ENCODE results near the gene FANCL. TPM values are rescaled to one million over a fixed set of nuclear protein-coding genes. Genes with fewer than 3 reads are reported as not detected.
"Not testable (repeated sequence)": the region's sequence is repeated elsewhere in the genome, so short reads cannot be mapped to it uniquely, and the experiment has no call there.

FANCL gene
- total RNA-seq, 2 donors from 2014 or later: 25.8 to 32.7 TPM

DNA sequence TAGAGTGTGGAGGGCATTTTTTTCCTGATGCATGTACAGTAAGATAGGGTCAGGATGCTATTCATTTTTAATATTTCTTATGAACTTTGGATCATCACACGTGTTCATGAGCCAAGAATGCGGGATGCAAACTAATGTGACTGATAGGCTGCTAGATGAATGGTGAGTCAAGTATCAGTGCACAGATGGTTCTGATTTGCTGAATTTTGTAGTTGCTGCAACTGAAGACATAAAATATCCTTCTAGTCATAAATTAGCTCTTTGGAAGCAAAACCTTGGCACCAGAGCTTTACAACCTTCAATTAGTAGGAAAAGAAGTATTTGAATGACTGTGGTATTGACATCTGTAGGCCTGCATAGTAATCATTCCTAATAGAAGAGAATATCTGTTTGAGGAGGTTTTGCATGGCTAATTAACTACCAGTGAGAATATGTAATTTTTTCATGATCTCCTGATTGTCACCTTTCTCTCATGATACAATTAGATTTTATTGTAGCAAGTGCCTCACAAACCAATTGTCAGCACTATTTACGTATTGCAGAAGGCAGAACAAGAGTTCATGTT lies 100.5 kb downstream of the FANCL start:
- no peaks in the 10 kb centered on the region for H3K4me1 Mint-ChIP-seq
- peaks cover 3% of the 10 kb centered on the region for H3K9me3 Mint-ChIP-seq
- H3K27ac Mint-ChIP-seq: no peak overlapping the region
- no peaks in the 10 kb centered on the region for H3K27me3 Mint-ChIP-seq
- H3K4me3 Mint-ChIP-seq: no peak overlapping the region
- peaks cover 29% of the 10 kb centered on the region for H3K36me3 Mint-ChIP-seq (ENCODE audit: low read depth)
- ATAC-seq (replicated peaks): no peak

DNA sequence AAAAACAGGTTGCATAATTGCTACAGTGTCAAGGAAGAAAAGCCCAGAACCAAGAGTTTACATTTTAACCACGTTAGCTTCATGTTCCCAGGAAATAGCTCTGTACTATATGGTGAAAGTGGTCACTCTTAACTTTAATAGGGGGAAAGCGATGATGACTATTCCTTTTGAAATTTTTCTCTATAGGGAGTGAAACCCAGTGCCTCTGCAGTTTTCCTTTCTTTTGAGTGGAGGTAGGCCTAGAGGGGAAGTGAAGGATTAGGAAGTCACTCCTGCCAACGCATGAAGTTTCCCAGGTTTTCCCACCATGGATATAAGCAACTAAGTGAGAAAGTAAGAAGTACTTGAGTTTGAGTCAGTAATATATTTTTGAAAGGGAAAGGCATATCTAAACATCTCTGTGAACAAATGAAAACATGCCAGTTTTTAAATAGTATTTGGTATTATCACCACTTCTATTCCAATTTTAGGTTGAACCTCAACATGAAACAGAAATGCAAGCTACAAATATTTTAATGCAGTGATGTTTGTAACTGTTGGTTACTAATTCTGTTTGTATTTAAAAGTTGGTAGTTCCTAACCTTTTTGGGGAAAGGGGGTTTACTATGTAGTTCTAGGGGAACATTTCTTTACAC lies 102.6 kb downstream of the FANCL start:
- Mint-ChIP-seq H3K4me1 (no peaks in the 10 kb centered on the region), H3K36me3 (ENCODE audit: low read depth) (peaks cover 33% of the 10 kb centered on the region), H3K27me3 (no peaks in the 10 kb centered on the region), H3K27ac (no peak overlapping the region), H3K4me3 (no peak overlapping the region), H3K9me3 (peaks cover 3% of the 10 kb centered on the region)
- no peak for ATAC-seq (replicated peaks)

DNA sequence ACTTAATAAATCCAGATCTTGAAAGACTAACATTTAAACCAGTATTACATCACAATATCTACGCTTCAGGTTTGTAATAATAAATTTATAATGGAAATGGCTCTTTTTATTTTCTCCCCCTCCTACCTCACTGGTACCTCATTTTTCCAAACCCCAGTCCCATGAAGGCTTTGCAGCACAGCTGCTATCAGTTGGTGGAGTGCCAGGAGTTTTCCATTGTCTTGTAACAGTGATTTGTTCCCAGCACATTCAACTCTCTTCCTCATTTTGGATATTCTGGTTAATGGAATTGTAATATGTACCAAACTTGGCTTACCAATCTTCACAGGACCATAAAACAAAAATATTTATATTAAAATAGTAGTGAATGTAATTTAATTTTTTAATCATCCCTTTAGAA lies 103.3 kb downstream of the FANCL start:
- Mint-ChIP-seq H3K27me3 (no peaks in the 10 kb centered on the region), H3K27ac (no peak overlapping the region), H3K4me3 (no peak overlapping the region), H3K4me1 (no peaks in the 10 kb centered on the region), H3K36me3 (ENCODE audit: low read depth) (peaks cover 31% of the 10 kb centered on the region), H3K9me3 (peaks cover 3% of the 10 kb centered on the region)
- ATAC-seq (replicated peaks): no peak

DNA sequence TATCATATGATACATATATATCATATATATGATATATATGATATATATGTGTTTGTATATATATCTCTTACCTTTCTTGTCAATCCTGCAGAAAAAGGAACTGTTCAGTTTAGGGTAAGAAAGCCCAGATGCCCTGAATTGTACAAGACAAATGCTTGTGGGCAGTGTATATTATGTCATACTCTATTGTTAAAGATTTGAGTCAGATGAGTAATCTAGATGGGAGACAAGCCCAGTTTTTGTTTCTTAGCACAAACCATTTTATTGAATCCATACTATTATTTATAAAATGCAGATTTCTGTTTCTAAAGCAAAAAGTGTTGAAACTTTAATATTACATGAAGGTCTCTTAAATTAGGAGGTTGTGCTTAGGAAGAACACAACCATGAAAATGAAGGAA lies 103.9 kb downstream of the FANCL start:
- H3K4me3 Mint-ChIP-seq: no peak overlapping the region
- H3K4me1 Mint-ChIP-seq: no peaks in the 10 kb centered on the region
- H3K27ac Mint-ChIP-seq: no peak overlapping the region
- peaks cover 36% of the 10 kb centered on the region for H3K36me3 Mint-ChIP-seq (ENCODE audit: low read depth)
- ATAC-seq (replicated peaks): no peak
- H3K27me3 Mint-ChIP-seq: no peaks in the 10 kb centered on the region
- peaks cover 3% of the 10 kb centered on the region for H3K9me3 Mint-ChIP-seq

DNA sequence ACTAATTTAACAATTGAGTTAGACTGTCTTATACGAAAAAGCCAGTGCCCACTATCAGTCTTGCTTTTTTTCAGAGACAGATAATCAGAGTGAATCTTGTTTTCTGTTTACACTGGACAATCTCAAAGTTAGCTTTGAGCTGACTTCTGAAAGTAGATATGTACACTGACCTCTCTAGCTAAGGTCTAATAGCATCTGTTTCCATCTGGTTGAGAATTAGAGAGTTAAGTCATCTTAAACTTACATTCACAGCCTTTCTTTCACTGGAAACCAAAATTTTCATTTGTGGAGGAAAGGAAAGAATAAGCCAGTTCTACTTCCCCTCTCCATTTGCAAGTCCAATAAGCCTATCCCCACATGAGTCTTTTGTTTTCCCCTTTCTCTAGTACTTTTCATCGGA lies 105.3 kb downstream of the FANCL start:
- Mint-ChIP-seq H3K36me3 (ENCODE audit: low read depth) (peaks cover 48% of the 10 kb centered on the region), H3K9me3 (peaks cover 3% of the 10 kb centered on the region), H3K27ac (no peak overlapping the region), H3K27me3 (no peaks in the 10 kb centered on the region), H3K4me3 (no peak overlapping the region), H3K4me1 (no peaks in the 10 kb centered on the region)
- ATAC-seq (replicated peaks): no peak

DNA sequence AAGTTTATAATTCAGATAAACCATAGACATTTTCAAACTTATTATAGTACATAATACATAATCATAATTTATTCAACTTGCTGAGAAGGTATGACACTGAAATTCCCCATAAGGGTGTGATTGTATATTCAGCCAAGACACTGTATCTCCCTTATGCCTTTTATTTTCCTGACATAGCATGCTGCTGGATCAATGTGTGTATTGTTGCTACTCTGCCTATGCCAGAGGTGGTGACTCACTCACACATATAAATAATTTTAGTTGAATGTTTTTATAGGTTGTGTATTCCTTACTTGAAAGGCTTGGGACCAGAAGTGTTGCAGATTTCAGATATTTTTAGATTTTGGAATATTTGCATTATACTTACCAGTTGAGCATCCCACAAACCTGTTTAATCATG lies 107.7 kb downstream of the FANCL start:
- no peaks in the 10 kb centered on the region for H3K9me3 Mint-ChIP-seq
- H3K4me3 Mint-ChIP-seq: no peak overlapping the region
- no peaks in the 10 kb centered on the region for H3K27me3 Mint-ChIP-seq
- peaks cover 29% of the 10 kb centered on the region for H3K36me3 Mint-ChIP-seq (ENCODE audit: low read depth)
- no peak for ATAC-seq (replicated peaks)
- no peaks in the 10 kb centered on the region for H3K4me1 Mint-ChIP-seq
- H3K27ac Mint-ChIP-seq: no peak overlapping the region

DNA sequence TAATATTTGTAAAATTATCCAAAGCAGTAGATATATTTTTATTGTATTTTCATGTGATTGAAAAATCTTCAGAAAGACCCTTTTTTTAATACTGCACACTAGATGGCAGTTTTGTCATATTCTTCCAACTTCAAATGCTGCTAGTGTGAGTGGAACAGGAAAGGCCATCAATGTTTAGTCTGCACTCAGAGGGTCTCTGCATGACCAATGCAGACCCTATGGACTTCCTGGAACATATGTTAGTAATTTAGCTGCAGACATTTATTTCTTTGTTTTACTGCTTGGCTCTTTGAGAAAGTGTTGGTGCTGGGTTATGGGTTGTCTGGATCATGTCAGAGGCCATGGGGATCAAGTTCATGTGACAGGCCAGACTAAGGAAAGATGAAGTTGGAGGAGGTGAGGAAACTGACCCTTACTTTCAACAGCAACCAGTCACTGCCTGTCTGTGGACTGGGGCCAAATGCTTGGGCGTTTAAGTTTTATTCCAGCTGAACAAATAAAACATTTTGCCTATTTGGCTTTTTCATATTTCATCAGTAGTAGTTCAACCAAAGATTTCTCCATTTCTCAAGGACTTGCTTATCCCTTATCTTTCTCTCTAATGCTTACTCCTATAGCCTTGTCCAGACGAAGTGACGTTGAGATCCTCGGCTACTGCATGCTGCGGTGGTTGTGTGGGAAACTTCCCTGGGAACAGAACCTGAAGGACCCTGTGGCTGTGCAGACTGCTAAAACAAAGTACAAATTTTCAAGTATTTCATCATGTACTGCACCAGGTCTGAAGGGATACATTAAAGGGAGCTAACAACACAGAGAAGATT lies 109.7 kb downstream of the FANCL start:
- no peaks in the 10 kb centered on the region for H3K4me1 Mint-ChIP-seq
- H3K36me3 Mint-ChIP-seq (ENCODE audit: low read depth): peaks cover 26% of the 10 kb centered on the region
- no peak overlapping the region for H3K27ac Mint-ChIP-seq
- no peak overlapping the region for H3K4me3 Mint-ChIP-seq
- H3K27me3 Mint-ChIP-seq: no peaks in the 10 kb centered on the region
- no peak for ATAC-seq (replicated peaks)
- H3K9me3 Mint-ChIP-seq: no peaks in the 10 kb centered on the region

DNA sequence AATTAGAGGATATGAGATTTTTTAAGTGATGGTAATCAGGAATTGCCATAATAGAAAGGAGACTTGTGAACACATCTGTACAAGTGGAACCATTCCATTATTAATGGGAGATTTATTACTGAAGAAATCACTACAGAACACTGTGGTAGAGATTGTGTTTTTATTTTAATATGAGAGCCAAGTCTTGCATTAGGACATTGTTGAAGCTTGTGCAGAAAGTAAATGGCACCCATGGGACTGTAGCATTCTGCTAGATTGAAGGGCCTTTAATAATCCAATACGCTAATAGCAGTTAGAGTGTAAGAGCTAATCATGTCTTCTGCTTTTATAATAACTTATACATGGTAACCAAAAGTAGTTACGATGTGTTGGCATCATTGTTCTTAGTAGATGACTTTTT lies 110.9 kb downstream of the FANCL start:
- peaks cover 26% of the 10 kb centered on the region for H3K36me3 Mint-ChIP-seq (ENCODE audit: low read depth)
- H3K27me3 Mint-ChIP-seq: no peaks in the 10 kb centered on the region
- H3K27ac Mint-ChIP-seq: no peak overlapping the region
- ATAC-seq (replicated peaks): no peak
- no peak overlapping the region for H3K4me3 Mint-ChIP-seq
- H3K4me1 Mint-ChIP-seq: no peaks in the 10 kb centered on the region
- no peaks in the 10 kb centered on the region for H3K9me3 Mint-ChIP-seq

DNA sequence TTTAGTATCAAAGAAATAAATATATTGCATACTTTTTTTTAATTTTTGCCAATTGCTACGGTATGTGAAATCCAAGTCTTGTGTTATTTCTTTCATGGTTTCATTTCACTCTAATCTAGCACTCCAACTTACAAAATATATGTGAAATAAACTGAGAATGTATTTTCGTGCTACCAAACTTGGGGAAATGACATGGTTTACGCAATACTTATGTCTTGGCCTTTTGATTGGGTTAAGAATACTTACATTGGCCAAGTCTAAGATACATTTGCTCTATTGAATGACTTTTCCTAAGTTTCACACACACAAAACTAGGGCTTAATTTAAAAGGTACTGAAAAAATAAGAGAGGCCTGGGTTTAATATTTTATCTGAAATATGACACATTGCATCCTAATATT lies 114.0 kb downstream of the FANCL start:
- ATAC-seq (replicated peaks): no peak
- Mint-ChIP-seq H3K27me3 (no peaks in the 10 kb centered on the region), H3K4me3 (no peak overlapping the region), H3K4me1 (no peaks in the 10 kb centered on the region), H3K27ac (no peak overlapping the region), H3K9me3 (no peaks in the 10 kb centered on the region), H3K36me3 (ENCODE audit: low read depth) (peaks cover 29% of the 10 kb centered on the region)

DNA sequence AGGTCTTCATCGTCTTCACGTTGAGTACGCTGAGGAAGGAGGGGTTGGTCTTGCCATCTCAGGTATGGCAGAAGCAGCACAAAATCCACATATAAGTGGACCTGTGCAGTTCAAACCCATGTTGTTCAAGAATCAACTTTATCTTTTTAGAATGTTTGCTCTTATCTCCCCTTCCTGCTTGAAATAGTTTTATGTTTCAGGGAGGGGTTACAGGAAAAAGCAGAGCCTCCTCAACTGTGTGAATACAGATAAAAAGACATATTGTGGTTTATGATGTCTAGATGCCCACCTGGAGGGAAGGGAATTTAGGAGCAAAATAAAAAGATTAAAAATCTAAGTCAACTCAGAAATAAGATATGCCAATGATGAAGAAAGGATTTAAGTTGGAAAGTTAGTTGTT lies 118.6 kb downstream of the FANCL start:
- H3K36me3 Mint-ChIP-seq (ENCODE audit: low read depth): peaks cover 27% of the 10 kb centered on the region
- no peaks in the 10 kb centered on the region for H3K27me3 Mint-ChIP-seq
- H3K9me3 Mint-ChIP-seq: no peaks in the 10 kb centered on the region
- H3K4me1 Mint-ChIP-seq: peaks cover 4% of the 10 kb centered on the region
- H3K4me3 Mint-ChIP-seq: no peak overlapping the region
- no peak for ATAC-seq (replicated peaks)
- H3K27ac Mint-ChIP-seq: no peak overlapping the region

DNA sequence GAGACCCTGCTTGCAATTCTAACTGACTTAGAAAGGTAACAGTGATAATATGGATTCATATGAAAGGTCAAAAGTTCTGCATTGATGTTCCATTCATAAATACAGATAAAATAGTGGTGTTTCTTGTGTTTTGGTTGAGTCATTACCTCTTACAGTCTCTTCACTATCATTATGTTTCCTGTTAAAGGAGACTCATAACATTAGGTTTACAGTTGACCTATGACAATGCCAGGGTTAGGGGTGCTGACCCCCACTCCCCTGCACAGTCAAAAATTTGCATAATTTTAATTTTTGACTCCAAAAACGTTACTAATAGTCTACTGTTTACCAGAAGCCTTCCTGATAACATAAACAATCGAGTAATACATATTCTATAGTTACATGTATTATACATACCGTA lies 119.1 kb downstream of the FANCL start:
- H3K36me3 Mint-ChIP-seq (ENCODE audit: low read depth): peaks cover 27% of the 10 kb centered on the region
- H3K4me3 Mint-ChIP-seq: no peak overlapping the region
- peak; percentile 31 for ATAC-seq (replicated peaks)

DNA sequence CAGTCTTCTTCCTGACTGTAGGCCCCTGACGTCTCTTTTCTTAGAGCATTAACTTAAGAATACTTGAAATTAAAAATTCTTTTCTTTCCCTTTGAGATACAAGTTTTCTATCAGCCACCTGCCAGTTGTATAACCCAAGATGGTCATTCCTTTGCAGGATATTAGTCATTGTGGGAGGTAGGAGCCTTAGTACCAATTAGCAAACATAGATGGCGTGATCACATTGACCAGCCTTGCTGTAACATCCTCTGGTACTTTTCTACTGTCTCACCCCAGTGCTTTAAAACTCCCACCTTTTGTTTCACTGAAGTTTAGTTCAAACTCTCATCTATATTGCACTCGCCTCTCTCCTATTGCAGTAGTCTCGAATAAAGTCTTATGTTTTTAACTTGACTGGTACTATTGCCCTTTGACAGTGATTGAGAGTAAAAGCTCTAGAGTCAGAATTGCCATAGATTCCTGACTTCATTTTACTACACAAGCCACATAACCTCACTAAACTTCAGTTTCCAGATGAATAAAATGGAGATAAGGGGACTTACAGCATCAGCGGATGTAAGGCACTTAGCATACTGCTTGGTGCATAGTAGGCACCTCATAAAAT lies 120.4 kb downstream of the FANCL start:
- H3K27ac Mint-ChIP-seq: no peak overlapping the region
- no peaks in the 10 kb centered on the region for H3K9me3 Mint-ChIP-seq
- peaks cover 27% of the 10 kb centered on the region for H3K36me3 Mint-ChIP-seq (ENCODE audit: low read depth)
- ATAC-seq (replicated peaks): peak; percentile 51
- H3K27me3 Mint-ChIP-seq: no peaks in the 10 kb centered on the region
- H3K4me1 Mint-ChIP-seq: peaks cover 4% of the 10 kb centered on the region
- H3K4me3 Mint-ChIP-seq: no peak overlapping the region

More for the DNA sequence above, 119.1 kb downstream of the FANCL start:
- no peaks in the 10 kb centered on the region for H3K27me3 Mint-ChIP-seq
- no peak overlapping the region for H3K27ac Mint-ChIP-seq
- peaks cover 4% of the 10 kb centered on the region for H3K4me1 Mint-ChIP-seq
- no peaks in the 10 kb centered on the region for H3K9me3 Mint-ChIP-seq

DNA sequence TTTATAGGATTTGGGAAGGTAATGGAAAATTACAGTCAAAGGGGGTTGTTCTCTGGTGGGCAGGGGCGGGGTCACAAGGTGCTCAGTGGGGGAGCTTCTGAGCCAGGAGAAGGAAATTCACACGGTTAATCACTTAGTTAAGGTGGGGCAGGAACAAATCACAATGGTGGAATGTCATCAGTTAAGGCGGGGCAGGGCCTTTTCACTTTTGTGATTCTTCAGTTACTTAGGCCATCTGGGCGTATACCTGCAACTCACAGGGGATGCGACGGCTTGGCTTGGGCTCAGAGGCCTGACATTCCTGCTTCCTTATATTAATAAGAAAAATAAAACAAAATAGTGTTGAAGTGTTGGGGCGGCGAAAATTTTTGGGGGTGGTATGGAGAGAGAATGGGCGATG lies 127.6 kb downstream of the FANCL start:
- not testable (repeated sequence) for H3K4me3 Mint-ChIP-seq; H3K4me1 Mint-ChIP-seq; H3K27ac Mint-ChIP-seq; H3K27me3 Mint-ChIP-seq; H3K9me3 Mint-ChIP-seq; ATAC-seq (replicated peaks)
- H3K36me3 Mint-ChIP-seq (ENCODE audit: low read depth): peaks cover 11% of the 10 kb centered on the region

DNA sequence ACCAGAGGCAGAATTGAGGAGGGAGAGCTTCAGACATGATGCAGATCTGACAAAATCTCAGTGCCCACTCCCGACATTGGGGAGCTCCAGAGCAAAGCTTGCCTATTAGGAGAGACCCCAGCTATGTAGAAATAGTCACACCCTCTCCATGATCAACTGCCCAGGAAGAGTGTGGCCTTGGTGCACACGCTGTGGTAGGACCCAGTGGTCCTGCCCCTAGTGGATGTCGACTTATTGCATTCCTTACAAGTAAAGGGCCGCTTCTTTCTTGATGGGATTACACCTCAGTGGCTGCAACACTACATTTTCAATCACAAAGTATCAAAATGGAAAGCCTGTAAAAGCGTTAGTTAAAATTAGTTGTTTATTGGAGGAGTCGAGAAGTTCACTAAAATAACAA lies 130.4 kb downstream of the FANCL start:
- peaks cover 9% of the 10 kb centered on the region for H3K4me1 Mint-ChIP-seq
- no peak overlapping the region for H3K27ac Mint-ChIP-seq
- no peak overlapping the region for H3K4me3 Mint-ChIP-seq
- peaks cover 7% of the 10 kb centered on the region for H3K36me3 Mint-ChIP-seq (ENCODE audit: low read depth)
- no peaks in the 10 kb centered on the region for H3K27me3 Mint-ChIP-seq
- no peak for ATAC-seq (replicated peaks)
- no peaks in the 10 kb centered on the region for H3K9me3 Mint-ChIP-seq

DNA sequence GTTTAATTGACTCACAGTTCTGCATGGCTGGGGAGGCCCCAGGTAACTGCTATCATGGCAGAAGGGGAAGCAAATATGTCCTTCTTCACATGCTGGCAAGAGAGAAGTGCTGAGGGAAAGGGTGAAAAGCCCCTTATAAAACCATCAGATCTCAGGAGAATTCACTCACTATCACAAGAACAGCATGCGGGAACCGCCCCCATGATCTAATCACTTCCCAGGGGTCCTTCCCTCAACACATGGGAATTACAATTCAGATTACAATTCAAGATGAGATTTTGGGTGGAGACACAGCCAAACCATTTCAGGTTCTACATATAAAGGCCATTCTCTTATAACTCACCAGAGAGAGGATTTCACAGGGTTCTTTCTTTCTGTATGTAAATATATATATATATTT lies 131.6 kb downstream of the FANCL start:
- ATAC-seq (replicated peaks): no peak

More for the DNA sequence above, 131.6 kb downstream of the FANCL start:
- no peak overlapping the region for H3K4me3 Mint-ChIP-seq
- H3K27me3 Mint-ChIP-seq: no peaks in the 10 kb centered on the region
- peaks cover 7% of the 10 kb centered on the region for H3K36me3 Mint-ChIP-seq (ENCODE audit: low read depth)
- peaks cover 9% of the 10 kb centered on the region for H3K4me1 Mint-ChIP-seq
- no peak overlapping the region for H3K27ac Mint-ChIP-seq
- no peaks in the 10 kb centered on the region for H3K9me3 Mint-ChIP-seq
